OCI-LY7 (cell line): ENCODE results near the gene CDHR5. TPM values are rescaled to one million over a fixed set of nuclear protein-coding genes. Genes with fewer than 3 reads are reported as not detected.

Source experiments
- BruUV-seq: library from RNA; stranded (reverse); fragments of 400-500 nt; replicated peaks from 2 replicates; lab custom pipeline; 2021; lab: Mats Ljungman, UMichigan
- CTCF ChIA-PET: fragments of 300-600 bp; sonication (Branson Sonifier 250); formaldehyde crosslinking; loops from one replicate; lab custom pipeline; 2022; ENCODE audit warnings: antibody characterized with exemption; ENCODE audit not compliant: unreplicated experiment; lab: Charles Lee
- POLR2A ChIA-PET: fragments of 300-600 bp; sonication (Branson Sonifier 250); formaldehyde crosslinking; loops from one replicate; lab custom pipeline; 2022; ENCODE audit warnings: antibody characterized with exemption; lab: Charles Lee
- DNase-seq: peaks from one replicate; pipeline ENCODE4 v3.0.0-alpha.2; 2015; ENCODE audit warnings: low spot score
- H2AFZ ChIP-seq: fragments of 200-600 bp; sonication (generic), shearing (Covaris generic); 2 replicates; pipeline ENCODE4 v1.6.1; 2014; ENCODE audit warnings: mild to moderate bottlenecking, antibody characterized with exemption, low read length, moderate library complexity
- H3K27ac ChIP-seq: fragments of 200-600 bp; sonication (generic); 2 replicates; pipeline ENCODE4 v1.5.1; 2014; ENCODE audit warnings: mixed run types, low read depth, mild to moderate bottlenecking, moderate library complexity, low read length, inconsistent platforms; ENCODE audit not compliant: poor library complexity, severe bottlenecking
- H3K36me3 ChIP-seq: fragments of 200-600 bp; sonication (generic); 2 replicates; pipeline ENCODE4 v1.6.1; 2014; ENCODE audit warnings: mild to moderate bottlenecking, antibody characterized with exemption, low read length, moderate library complexity, mixed read lengths; ENCODE audit not compliant: insufficient read depth
- H3K4me1 ChIP-seq: fragments of 200-600 bp; sonication (generic); 2 replicates; pipeline ENCODE4 v1.5.1; 2014; ENCODE audit warnings: mild to moderate bottlenecking, low read length; ENCODE audit not compliant: insufficient read depth, poor library complexity, severe bottlenecking
- H3K4me2 ChIP-seq: fragments of 200-600 bp; sonication (generic); 2 replicates; pipeline ENCODE4 v1.6.1; 2014; ENCODE audit warnings: mild to moderate bottlenecking, low read length
- H3K4me3 ChIP-seq: fragments of 200-600 bp; sonication (generic); 2 replicates; pipeline ENCODE4 v1.5.1; 2014; ENCODE audit warnings: mild to moderate bottlenecking, low read depth, low read length; ENCODE audit not compliant: poor library complexity, severe bottlenecking
- H3K79me2 ChIP-seq: fragments of 200-600 bp; sonication (generic); 2 replicates; pipeline ENCODE4 v1.6.1; 2016; ENCODE audit warnings: low read depth, mild to moderate bottlenecking, low read length, moderate library complexity, mixed read lengths; ENCODE audit not compliant: insufficient read depth
- H3K9me2 ChIP-seq: fragments of 200-600 bp; sonication (generic); 2 replicates; pipeline ENCODE4 v1.6.1; 2016; ENCODE audit warnings: mild to moderate bottlenecking, low read length, mixed read lengths; ENCODE audit not compliant: insufficient read depth
- H3K9me3 ChIP-seq: fragments of 200-600 bp; sonication (generic); 2 replicates; pipeline ENCODE4 v1.6.1; 2014; ENCODE audit warnings: mild to moderate bottlenecking, mixed run types, low read length, mixed read lengths
- H4K20me1 ChIP-seq: fragments of 200-600 bp; sonication (generic); 2 replicates; pipeline ENCODE4 v1.6.1; 2014; ENCODE audit warnings: mild to moderate bottlenecking, antibody characterized with exemption, low read length, moderate library complexity, mixed read lengths; ENCODE audit not compliant: insufficient read depth
- CTCF ChIP-seq: fragments of 200-600 bp; sonication (generic); conservative IDR thresholded peaks from 2 replicates; pipeline ENCODE4 v1.5.1; 2014; ENCODE audit warnings: mild to moderate bottlenecking, antibody characterized with exemption, low read length, moderate library complexity, mixed read lengths
- EZH2phosphoT487 ChIP-seq: fragments of 200-600 bp; sonication (generic); IDR thresholded peaks from 2 replicates; pipeline ENCODE4 v1.6.1; 2018; ENCODE audit warnings: low read depth, borderline replicate concordance, mild to moderate bottlenecking, mixed run types, antibody characterized with exemption, low read length, moderate library complexity, mixed read lengths
- intact Hi-C: fragments of 100-400 bp; cut with micrococcal nuclease; formaldehyde crosslinking; loops from one replicate; pipeline ENCODE4 v1.10.0; 2022; ENCODE audit not compliant: unreplicated experiment
- total RNA-seq, 2 experiments: library from RNA; depleted of rRNA in 1 of 2; stranded (reverse); fragments of >200 nt in 1 of 2; shearing (Covaris generic) in 1 of 2; gene quantifications; 2 replicates each; pipeline ENCODE4 v1.2.3, GENCODE V29; 2014 to 2022

CDHR5 gene
- total RNA-seq, 2 experiments from 2014 or later = not detected

- Histone ChIP-seq H4K20me1 (no peaks in the 10 kb centered on the region), H3K27ac (no peak overlapping the region), H3K79me2 (no peaks in the 10 kb centered on the region), H3K4me1 (peaks cover 9% of the 10 kb centered on the region), H2AFZ (no peak overlapping the region), H3K4me2 (no peak overlapping the region), H3K9me2 (no peaks in the 10 kb centered on the region), H3K9me3 (no peaks in the 10 kb centered on the region), H3K4me3 (no peak overlapping the region), H3K36me3 (peaks cover 55% of the 10 kb centered on the region)
- intact Hi-C loops = no loop called here
- ChIA-PET CTCF (no interaction called here), POLR2A (interaction anchor here (0.6 kb wide), 1 partner anchor 38 kb away, joined by 3 read pairs; no protein-coding TSS in a partner anchor)
- no peak for TF ChIP-seq CTCF
- no peak for TF ChIP-seq EZH2phosphoT487
- no peak for DNase-seq
- BruUV-seq = no TSS peak
Observed at GRCh38 chr11:659532-660085, 34.9 kb upstream of the CDHR5 start.

GRCh38 chr11:657691-658126 lies 33.0 kb upstream of the CDHR5 start:
- no peak for TF ChIP-seq EZH2phosphoT487
- TF ChIP-seq CTCF = no peak
- peaks cover 9% of the 10 kb centered on the region for H3K4me1 ChIP-seq
- no peak overlapping the region for H3K4me2 ChIP-seq
- POLR2A ChIA-PET = interaction anchor here (0.5 to 1.2 kb wide), 2 partner anchors 58 to 65 kb away, joined by 3 to 8 read pairs; no protein-coding TSS in a partner anchor
- no TSS peak for BruUV-seq
- intact Hi-C loops = no loop called here
- no peaks in the 10 kb centered on the region for H3K79me2 ChIP-seq
- H4K20me1 ChIP-seq = no peaks in the 10 kb centered on the region
- no peak overlapping the region for H3K27ac ChIP-seq
- H3K36me3 ChIP-seq = peaks cover 58% of the 10 kb centered on the region
- H3K9me3 ChIP-seq = no peaks in the 10 kb centered on the region
- no peak for DNase-seq
- H3K9me2 ChIP-seq = no peaks in the 10 kb centered on the region
- H3K4me3 ChIP-seq = no peak overlapping the region
- no peak overlapping the region for H2AFZ ChIP-seq
- CTCF ChIA-PET = no interaction called here

- H4K20me1 ChIP-seq = no peaks in the 10 kb centered on the region
- ChIA-PET POLR2A (interaction anchor here (1.2 kb wide), 1 partner anchor 66 kb away, joined by 3 read pairs; no protein-coding TSS in a partner anchor), CTCF (no interaction called here)
Observed at GRCh38 chr11:656866-657265, 32.1 kb upstream of the CDHR5 start.

More at GRCh38 chr11:656866-657265, 32.1 kb upstream of the CDHR5 start:
- intact Hi-C loops = no loop called here
- Histone ChIP-seq H3K36me3 (peaks cover 55% of the 10 kb centered on the region), H3K9me3 (no peaks in the 10 kb centered on the region), H3K9me2 (no peaks in the 10 kb centered on the region), H3K4me1 (peaks cover 9% of the 10 kb centered on the region), H3K79me2 (no peaks in the 10 kb centered on the region), H2AFZ (no peak overlapping the region), H3K27ac (no peak overlapping the region), H3K4me2 (no peak overlapping the region), H3K4me3 (no peak overlapping the region)
- BruUV-seq = no TSS peak
- DNase-seq = no peak
- no peak for TF ChIP-seq CTCF
- TF ChIP-seq EZH2phosphoT487 = no peak
